ENCODE results near the gene NEUROD1. TPM values are rescaled to one million over a fixed set of nuclear protein-coding genes. Genes with fewer than 3 reads are reported as not detected.

The NEUROD1 gene
- total RNA-seq, 1 experiment from 2014 or later: not detected

DNA sequence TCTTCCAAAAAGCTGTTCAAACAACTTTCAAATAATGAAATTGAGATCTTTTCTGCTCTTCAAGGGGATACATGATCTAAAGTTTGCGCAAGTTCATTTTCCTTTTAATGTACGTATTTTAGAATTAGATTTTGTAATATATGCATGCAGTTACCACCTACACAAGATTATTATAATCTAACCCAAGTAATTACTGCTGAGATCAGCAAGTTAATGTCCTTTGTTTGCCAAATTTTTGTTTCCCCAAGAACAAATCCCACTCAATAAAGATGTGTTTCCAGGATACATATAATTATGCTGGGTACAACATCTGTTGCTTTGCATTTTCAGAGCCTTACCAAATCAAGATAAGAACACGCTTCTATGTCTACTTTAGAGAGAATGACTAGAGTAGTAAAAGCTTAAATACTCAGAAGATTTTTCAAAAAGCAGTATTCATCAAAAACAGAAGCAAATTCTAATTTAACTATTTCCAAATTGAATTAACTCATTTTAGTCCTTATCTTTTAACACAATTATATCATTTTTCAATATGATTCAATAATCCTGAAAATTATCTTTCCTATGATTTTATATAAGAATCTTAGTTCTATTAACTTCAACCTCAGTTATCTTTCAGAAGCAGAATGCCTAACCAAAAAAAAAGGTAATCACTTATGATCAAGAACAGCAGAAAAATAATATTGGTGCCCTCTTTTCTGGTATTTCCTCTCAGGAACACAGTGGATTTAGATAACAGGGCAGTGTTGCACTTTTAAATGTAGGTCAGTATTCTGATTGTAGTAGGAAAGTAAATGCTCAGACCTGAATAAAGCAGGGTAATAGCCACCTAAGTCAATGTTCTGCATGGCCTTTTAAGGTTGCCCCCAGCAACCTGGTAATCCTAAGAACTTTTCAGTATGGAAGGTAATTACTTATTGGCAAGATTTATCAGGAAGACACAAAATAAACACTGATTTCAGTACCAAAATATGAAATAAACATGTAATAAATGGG, 51.4 kb downstream of the NEUROD1 start:
- H3K79me2 ChIP-seq (ENCODE audit: low read depth): no peaks in the 10 kb centered on the region
- H3K9me2 ChIP-seq (ENCODE audit: insufficient read depth): no peaks in the 10 kb centered on the region
- H3K27me3 ChIP-seq (ENCODE audit: insufficient read depth, low read depth): no peaks in the 10 kb centered on the region

DNA sequence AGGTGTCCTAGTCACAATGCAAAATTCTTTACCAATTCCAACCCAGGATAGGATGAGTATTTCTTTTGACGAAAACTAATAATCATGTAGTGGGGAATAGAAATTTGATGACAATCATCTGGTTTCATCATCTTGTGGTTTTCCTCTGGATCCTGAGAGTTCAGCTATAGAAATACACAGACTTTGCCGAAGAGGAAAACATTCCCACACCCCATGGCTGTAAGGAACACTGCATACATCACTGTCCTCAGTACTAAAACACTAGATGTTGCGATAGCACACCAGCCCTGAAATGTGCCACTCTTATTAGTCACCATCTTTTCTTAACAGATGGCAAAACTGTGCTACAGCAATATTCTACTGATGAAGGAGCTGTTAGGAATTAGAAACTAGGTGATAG, 52.8 kb downstream of the NEUROD1 start:
- DNase-seq: no peak
- H3K4me3 ChIP-seq: no peak overlapping the region
- no peak overlapping the region for H2AFZ ChIP-seq
- H3K79me2 ChIP-seq (ENCODE audit: low read depth): no peaks in the 10 kb centered on the region
- no peaks in the 10 kb centered on the region for H3K36me3 ChIP-seq (ENCODE audit: low read depth)
- H3K4me2 ChIP-seq: no peak overlapping the region
- H3K9me2 ChIP-seq (ENCODE audit: insufficient read depth): no peaks in the 10 kb centered on the region
- H3F3A ChIP-seq (ENCODE audit: insufficient read depth, low read depth): no peaks in the 10 kb centered on the region
- no peak overlapping the region for H3K27ac ChIP-seq
- H3K9me3 ChIP-seq (ENCODE audit: insufficient read depth, low read depth): no peaks in the 10 kb centered on the region
- BruUV-seq (replicated peaks): no TSS peak
- no peaks in the 10 kb centered on the region for H3K4me1 ChIP-seq (replicated peaks; ENCODE audit: insufficient read depth)
- H4K20me1 ChIP-seq (ENCODE audit: insufficient read depth): no peaks in the 10 kb centered on the region
- H3K27me3 ChIP-seq (ENCODE audit: insufficient read depth, low read depth): no peaks in the 10 kb centered on the region
- TF ChIP-seq, protein P1, sequence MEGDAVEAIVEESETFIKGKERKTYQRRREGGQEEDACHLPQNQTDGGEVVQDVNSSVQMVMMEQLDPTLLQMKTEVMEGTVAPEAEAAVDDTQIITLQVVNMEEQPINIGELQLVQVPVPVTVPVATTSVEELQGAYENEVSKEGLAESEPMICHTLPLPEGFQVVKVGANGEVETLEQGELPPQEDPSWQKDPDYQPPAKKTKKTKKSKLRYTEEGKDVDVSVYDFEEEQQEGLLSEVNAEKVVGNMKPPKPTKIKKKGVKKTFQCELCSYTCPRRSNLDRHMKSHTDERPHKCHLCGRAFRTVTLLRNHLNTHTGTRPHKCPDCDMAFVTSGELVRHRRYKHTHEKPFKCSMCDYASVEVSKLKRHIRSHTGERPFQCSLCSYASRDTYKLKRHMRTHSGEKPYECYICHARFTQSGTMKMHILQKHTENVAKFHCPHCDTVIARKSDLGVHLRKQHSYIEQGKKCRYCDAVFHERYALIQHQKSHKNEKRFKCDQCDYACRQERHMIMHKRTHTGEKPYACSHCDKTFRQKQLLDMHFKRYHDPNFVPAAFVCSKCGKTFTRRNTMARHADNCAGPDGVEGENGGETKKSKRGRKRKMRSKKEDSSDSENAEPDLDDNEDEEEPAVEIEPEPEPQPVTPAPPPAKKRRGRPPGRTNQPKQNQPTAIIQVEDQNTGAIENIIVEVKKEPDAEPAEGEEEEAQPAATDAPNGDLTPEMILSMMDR (conservative IDR thresholded peaks at IDR 0.05): no peak
- no peak for TF ChIP-seq EZH2 (IDR thresholded peaks at IDR 0.05; ENCODE audit: low read depth)
- intact Hi-C loops (cut with micrococcal nuclease; ENCODE audit: unreplicated experiment): no loop called here
- ChIA-PET POLR2A (ENCODE audit: unreplicated experiment) (no interaction called here), CTCF (interaction anchor here (0.7 kb wide), 1 partner anchor 8 kb away, joined by 3 read pairs; no protein-coding TSS in a partner anchor)

More for the DNA sequence above, 51.4 kb downstream of the NEUROD1 start:
- Histone ChIP-seq H4K20me1 (ENCODE audit: insufficient read depth) (no peaks in the 10 kb centered on the region), H3K4me2 (no peak overlapping the region), H3K36me3 (ENCODE audit: low read depth) (no peaks in the 10 kb centered on the region), H3K4me1 (replicated peaks; ENCODE audit: insufficient read depth) (no peaks in the 10 kb centered on the region), H3F3A (ENCODE audit: insufficient read depth, low read depth) (no peaks in the 10 kb centered on the region), H3K27ac (no peak overlapping the region), H3K9me3 (ENCODE audit: insufficient read depth, low read depth) (no peaks in the 10 kb centered on the region), H3K4me3 (no peak overlapping the region), H2AFZ (no peak overlapping the region)
- no TSS peak for BruUV-seq (replicated peaks)
- intact Hi-C loops (cut with micrococcal nuclease; ENCODE audit: unreplicated experiment): no loop called here
- no peak for DNase-seq
- TF ChIP-seq, protein P1 (conservative IDR thresholded peaks at IDR 0.05): no peak
- TF ChIP-seq EZH2 (IDR thresholded peaks at IDR 0.05; ENCODE audit: low read depth): no peak
- POLR2A ChIA-PET (ENCODE audit: unreplicated experiment): interaction anchor here (0.7 kb wide), 1 partner anchor 416 kb away, joined by 3 read pairs; no protein-coding TSS in a partner anchor
- CTCF ChIA-PET: interaction anchor here (0.6 kb wide), 1 partner anchor 78 kb away, joined by 3 read pairs; no protein-coding TSS in a partner anchor

DNA sequence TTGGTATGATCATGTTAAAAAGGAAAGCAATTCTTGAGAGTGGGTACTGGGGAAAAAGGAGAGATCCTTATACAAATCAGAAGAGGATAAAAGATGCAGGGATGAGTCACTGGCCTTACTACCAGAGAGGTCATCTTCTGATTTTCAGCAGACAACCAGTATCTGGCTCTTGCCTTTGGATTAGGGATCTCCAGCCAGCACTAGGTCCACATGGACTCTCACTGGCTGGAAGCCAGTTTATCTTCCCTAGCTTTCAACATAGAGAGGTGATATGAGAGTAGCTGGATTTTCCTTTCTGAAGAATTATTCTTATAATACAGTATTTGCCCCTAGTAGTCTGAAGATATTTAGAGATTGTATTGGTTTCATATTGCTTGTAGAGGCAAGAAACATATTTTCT, 53.6 kb downstream of the NEUROD1 start:
- no peaks in the 10 kb centered on the region for H3K4me1 ChIP-seq (replicated peaks; ENCODE audit: insufficient read depth)
- H3F3A ChIP-seq (ENCODE audit: insufficient read depth, low read depth): no peaks in the 10 kb centered on the region
- no peak overlapping the region for H2AFZ ChIP-seq
- H3K27me3 ChIP-seq (ENCODE audit: insufficient read depth, low read depth): no peaks in the 10 kb centered on the region
- H3K4me2 ChIP-seq: no peak overlapping the region
- ChIA-PET POLR2A (ENCODE audit: unreplicated experiment) (no interaction called here), CTCF (no interaction called here)
- H3K4me3 ChIP-seq: no peak overlapping the region
- H3K27ac ChIP-seq: no peak overlapping the region
- H4K20me1 ChIP-seq (ENCODE audit: insufficient read depth): no peaks in the 10 kb centered on the region
- BruUV-seq (replicated peaks): no TSS peak
- H3K9me2 ChIP-seq (ENCODE audit: insufficient read depth): no peaks in the 10 kb centered on the region
- no peaks in the 10 kb centered on the region for H3K9me3 ChIP-seq (ENCODE audit: insufficient read depth, low read depth)
- intact Hi-C loops (cut with micrococcal nuclease; ENCODE audit: unreplicated experiment): no loop called here
- no peaks in the 10 kb centered on the region for H3K79me2 ChIP-seq (ENCODE audit: low read depth)
- DNase-seq: no peak
- no peak for TF ChIP-seq EZH2 (IDR thresholded peaks at IDR 0.05; ENCODE audit: low read depth)
- TF ChIP-seq, protein P1 (conservative IDR thresholded peaks at IDR 0.05): no peak
- no peaks in the 10 kb centered on the region for H3K36me3 ChIP-seq (ENCODE audit: low read depth)

Other genes with a start within 250 kb of the NEUROD1 start
- gene ITGA4, start 223.1 kb downstream of the NEUROD1 start, total RNA-seq (2021): 0.15 and 0.35 TPM in 2 replicates
- 1.5 and 1.6 TPM in 2 replicates for gene CERKL, start 23.4 kb downstream of the NEUROD1 start, total RNA-seq (2021)
- 368 and 419 TPM in 2 replicates for gene ITPRID2, start 211.2 kb upstream of the NEUROD1 start, total RNA-seq (2021)